Measurements from ENCODE around the gene TMEM19. TPM values are rescaled to one million over a fixed set of nuclear protein-coding genes. Genes with fewer than 3 reads are reported as not detected.
A peak's percentile ranks its signal among the peaks of the same experiment; 100 is the strongest.

TMEM19 gene
- total RNA-seq, 1 experiment from 2014 or later = 39.5 TPM

DNA sequence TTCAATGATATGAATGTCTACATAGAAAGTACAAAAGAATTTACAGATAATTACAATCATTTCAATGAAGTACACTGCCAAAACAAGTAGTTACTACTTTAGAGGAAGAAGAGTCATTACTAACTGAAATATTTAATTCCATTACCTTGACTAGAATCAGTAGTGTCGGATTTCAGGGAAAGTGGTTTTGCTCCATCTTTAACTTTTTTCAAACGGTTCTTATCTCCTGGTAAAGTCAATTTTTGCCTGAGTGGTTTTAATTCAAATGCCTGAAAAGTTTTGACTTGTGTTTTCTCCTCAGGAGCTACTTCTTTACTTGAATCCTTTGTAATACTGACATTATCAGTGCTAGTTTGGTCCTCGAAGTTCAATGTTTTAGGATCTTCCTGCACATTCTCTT lies 29.1 kb upstream of the TMEM19 start:
- intact Hi-C loops (cut with micrococcal nuclease; ENCODE audit: unreplicated experiment) = no loop called here
- Histone ChIP-seq H3K9me3 (ENCODE audit: insufficient read depth, low read depth) (peaks cover 8% of the 10 kb centered on the region; the same call in 1 of the 2 replicates), H4K20me1 (ENCODE audit: insufficient read depth) (peaks cover 15% of the 10 kb centered on the region), H3K9me2 (ENCODE audit: insufficient read depth) (no peaks in the 10 kb centered on the region), H3F3A (ENCODE audit: insufficient read depth, low read depth) (no peaks in the 10 kb centered on the region; the same call in 1 of the 2 replicates), H3K36me3 (ENCODE audit: low read depth) (peaks cover 72% of the 10 kb centered on the region), H3K4me2 (no peak overlapping the region), H3K27me3 (ENCODE audit: insufficient read depth, low read depth) (no peaks in the 10 kb centered on the region), H3K4me3 (no peak overlapping the region), H3K27ac (no peak overlapping the region), H3K4me1 (replicated peaks; ENCODE audit: insufficient read depth) (peaks cover 4% of the 10 kb centered on the region), H3K79me2 (ENCODE audit: low read depth) (peaks cover 85% of the 10 kb centered on the region), H2AFZ (no peak overlapping the region)
- ChIA-PET POLR2A (ENCODE audit: unreplicated experiment) (interaction anchor here (1.0 kb wide), 1 partner anchor 29 kb away, joined by 4 read pairs; the partner anchor contains the start of gene TMEM19), CTCF (no interaction called here)
- DNase-seq = no peak
- no peak for TF ChIP-seq EZH2 (IDR thresholded peaks at IDR 0.05; ENCODE audit: low read depth)
- TF ChIP-seq, protein P1, sequence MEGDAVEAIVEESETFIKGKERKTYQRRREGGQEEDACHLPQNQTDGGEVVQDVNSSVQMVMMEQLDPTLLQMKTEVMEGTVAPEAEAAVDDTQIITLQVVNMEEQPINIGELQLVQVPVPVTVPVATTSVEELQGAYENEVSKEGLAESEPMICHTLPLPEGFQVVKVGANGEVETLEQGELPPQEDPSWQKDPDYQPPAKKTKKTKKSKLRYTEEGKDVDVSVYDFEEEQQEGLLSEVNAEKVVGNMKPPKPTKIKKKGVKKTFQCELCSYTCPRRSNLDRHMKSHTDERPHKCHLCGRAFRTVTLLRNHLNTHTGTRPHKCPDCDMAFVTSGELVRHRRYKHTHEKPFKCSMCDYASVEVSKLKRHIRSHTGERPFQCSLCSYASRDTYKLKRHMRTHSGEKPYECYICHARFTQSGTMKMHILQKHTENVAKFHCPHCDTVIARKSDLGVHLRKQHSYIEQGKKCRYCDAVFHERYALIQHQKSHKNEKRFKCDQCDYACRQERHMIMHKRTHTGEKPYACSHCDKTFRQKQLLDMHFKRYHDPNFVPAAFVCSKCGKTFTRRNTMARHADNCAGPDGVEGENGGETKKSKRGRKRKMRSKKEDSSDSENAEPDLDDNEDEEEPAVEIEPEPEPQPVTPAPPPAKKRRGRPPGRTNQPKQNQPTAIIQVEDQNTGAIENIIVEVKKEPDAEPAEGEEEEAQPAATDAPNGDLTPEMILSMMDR (conservative IDR thresholded peaks at IDR 0.05) = no peak
- BruUV-seq (replicated peaks) = no TSS peak

DNA sequence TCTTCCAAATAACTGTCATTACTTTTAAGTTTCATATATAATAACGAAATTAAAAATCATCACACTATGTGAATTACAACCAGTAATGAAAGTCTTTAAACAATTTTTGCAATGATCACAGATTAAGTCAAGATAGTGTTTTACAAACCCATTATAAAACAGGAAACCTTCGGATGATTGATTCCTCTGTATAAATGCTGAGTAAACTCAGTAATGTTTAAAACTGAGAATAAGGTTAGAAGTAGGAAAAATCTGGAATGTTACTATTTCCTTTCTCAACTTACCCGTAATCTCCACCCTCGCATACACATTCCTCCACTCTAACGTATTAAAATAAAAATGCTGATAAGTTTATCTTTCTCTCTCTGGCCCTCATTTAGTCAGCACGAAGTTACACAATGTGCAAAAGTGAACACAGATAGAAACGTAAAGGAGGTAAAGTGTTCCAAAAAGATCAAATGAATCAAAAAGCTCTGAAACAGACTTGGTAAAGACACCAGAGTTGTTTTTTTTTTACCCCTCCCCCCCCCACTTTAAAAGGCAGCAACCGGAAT lies 23.8 kb upstream of the TMEM19 start:
- DNase-seq = no peak

DNA sequence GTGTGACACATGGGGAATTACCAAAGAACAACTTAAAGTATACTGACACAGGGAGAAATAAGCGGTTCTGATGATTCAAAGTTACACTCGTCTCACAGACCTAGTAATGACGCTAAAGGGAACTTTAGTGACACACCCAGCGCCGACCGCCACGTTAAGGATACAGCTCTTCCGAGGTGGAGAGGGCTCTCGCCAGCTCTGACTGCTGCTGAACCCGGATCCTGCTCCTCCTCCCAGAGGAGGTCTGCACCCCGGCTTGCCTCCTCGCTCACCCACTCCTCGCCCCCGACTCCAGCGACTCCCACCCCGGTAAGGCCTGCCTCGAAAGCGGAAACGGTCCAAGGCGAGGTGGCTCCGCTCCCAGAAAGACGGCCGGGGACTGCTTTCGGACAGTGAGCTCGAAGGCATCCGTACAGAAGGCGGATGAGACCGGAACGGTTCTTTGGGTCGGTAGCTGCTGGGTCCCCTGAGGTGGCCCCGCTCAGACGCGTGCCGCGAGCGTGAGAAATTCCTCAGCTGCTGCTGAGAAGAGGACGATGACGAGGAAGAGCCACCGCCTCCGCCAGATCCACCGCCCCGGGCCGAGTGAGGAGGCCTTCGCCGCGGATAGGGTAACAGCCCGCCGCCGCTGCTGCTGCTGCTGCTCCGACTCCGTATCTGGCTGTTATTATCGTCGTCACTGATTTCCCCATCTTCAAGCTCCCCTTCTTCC lies 22.9 kb upstream of the TMEM19 start:
- no peaks in the 10 kb centered on the region for H3K27me3 ChIP-seq (ENCODE audit: insufficient read depth, low read depth)
- no peak for TF ChIP-seq EZH2 (IDR thresholded peaks at IDR 0.05; ENCODE audit: low read depth)
- H3K4me3 ChIP-seq = peak overlapping the region; percentile 70
- peaks cover 19% of the 10 kb centered on the region for H4K20me1 ChIP-seq (ENCODE audit: insufficient read depth)
- H3K79me2 ChIP-seq (ENCODE audit: low read depth) = peaks cover 77% of the 10 kb centered on the region
- H3K4me1 ChIP-seq (replicated peaks; ENCODE audit: insufficient read depth) = peaks cover 16% of the 10 kb centered on the region
- CTCF ChIA-PET = interaction anchor here (0.7 to 1.5 kb wide), 3 partner anchors 26 to 84 kb away, joined by 3 to 5 read pairs (median 5); no protein-coding TSS in a partner anchor
- BruUV-seq (replicated peaks) = TSS peak; percentile 62
- peak overlapping the region; percentile 94 for H3K27ac ChIP-seq
- peak overlapping the region; percentile 81 for H3K4me2 ChIP-seq
- no peaks in the 10 kb centered on the region for H3K9me2 ChIP-seq (ENCODE audit: insufficient read depth)
- POLR2A ChIA-PET (ENCODE audit: unreplicated experiment) = interaction anchor here (0.6 to 2.2 kb wide), 2 partner anchors 22 to 126 kb away, joined by 11 read pairs; partner anchors contain the start of gene TMEM19
- H3K9me3 ChIP-seq (ENCODE audit: insufficient read depth, low read depth) = no peaks in the 10 kb centered on the region
- peak overlapping the region; percentile 79 for H2AFZ ChIP-seq
- DNase-seq = peak; percentile 46 to 53
- peaks cover 17% of the 10 kb centered on the region for H3F3A ChIP-seq (ENCODE audit: insufficient read depth, low read depth)
- intact Hi-C loops (cut with micrococcal nuclease; ENCODE audit: unreplicated experiment) = loop anchor here (2.0 to 5.0 kb wide), 2 partner anchors 92 to 174 kb away; partner anchors contain the start of genes RAB21 and TBC1D15
- H3K36me3 ChIP-seq (ENCODE audit: low read depth) = peaks cover 22% of the 10 kb centered on the region; the same call in 1 of the 2 replicates

More for the DNA sequence above, 23.8 kb upstream of the TMEM19 start:
- H4K20me1 ChIP-seq (ENCODE audit: insufficient read depth) = peaks cover 19% of the 10 kb centered on the region
- TF ChIP-seq, protein P1 (conservative IDR thresholded peaks at IDR 0.05) = no peak
- no peak for TF ChIP-seq EZH2 (IDR thresholded peaks at IDR 0.05; ENCODE audit: low read depth)
- H3F3A ChIP-seq (ENCODE audit: insufficient read depth, low read depth) = peaks cover 17% of the 10 kb centered on the region
- H3K9me2 ChIP-seq (ENCODE audit: insufficient read depth) = no peaks in the 10 kb centered on the region
- intact Hi-C loops (cut with micrococcal nuclease; ENCODE audit: unreplicated experiment) = loop anchor here (2.0 to 5.0 kb wide), 2 partner anchors 93 to 175 kb away; partner anchors contain the start of genes RAB21 and TBC1D15
- peak overlapping the region; percentile 70 for H3K4me3 ChIP-seq
- peaks cover 30% of the 10 kb centered on the region for H3K36me3 ChIP-seq (ENCODE audit: low read depth)
- H3K4me1 ChIP-seq (replicated peaks; ENCODE audit: insufficient read depth) = peaks cover 16% of the 10 kb centered on the region
- BruUV-seq (replicated peaks) = no TSS peak
- no peaks in the 10 kb centered on the region for H3K9me3 ChIP-seq (ENCODE audit: insufficient read depth, low read depth)
- CTCF ChIA-PET = interaction anchor here (1.5 kb wide), 1 partner anchor 85 kb away, joined by 5 read pairs; no protein-coding TSS in a partner anchor
- POLR2A ChIA-PET (ENCODE audit: unreplicated experiment) = interaction anchor here (0.6 kb wide), 1 partner anchor 125 kb away, joined by 11 read pairs; no protein-coding TSS in a partner anchor
- H3K27me3 ChIP-seq (ENCODE audit: insufficient read depth, low read depth) = no peaks in the 10 kb centered on the region
- peak overlapping the region; percentile 81 for H3K4me2 ChIP-seq
- peak overlapping the region; percentile 94; the same call in 1 of the 2 replicates for H3K27ac ChIP-seq
- peaks cover 78% of the 10 kb centered on the region for H3K79me2 ChIP-seq (ENCODE audit: low read depth)
- H2AFZ ChIP-seq = no peak overlapping the region
